Omental fat pad (tissue), 4 donors: ENCODE data around the gene DNMT3L. TPM values are rescaled to one million over a fixed set of nuclear protein-coding genes. Genes with fewer than 3 reads are reported as not detected.

Source experiments
- ATAC-seq: fragments of 150-250 bp; one replicate; pipeline ENCODE4 v1.9.1; 2016; ENCODE audit warnings: mild to moderate bottlenecking, moderate library complexity; ENCODE audit not compliant: low FRiP score
- DNase-seq: peaks from one replicate; pipeline ENCODE4 v3.0.0-alpha.2; 2019; ENCODE audit warnings: low spot score
- CTCF ChIP-seq, 3 donors: fragments of 450-650 bp; IDR thresholded peaks; one replicate each; pipeline ENCODE4 v1.5.1; 2016 to 2017; ENCODE audit warnings: antibody characterized with exemption in 3 of 3, mild to moderate bottlenecking in 3 of 3, moderate library complexity in 2 of 3
- total RNA-seq, 4 donors: library from RNA; depleted of rRNA; stranded (reverse); fragments of >200 nt; gene quantifications; one replicate each; pipeline ENCODE4 v1.1.0, GENCODE V29; 2016

The DNMT3L gene
- total RNA-seq, 4 donors from 2014 or later, result not detected

DNA sequence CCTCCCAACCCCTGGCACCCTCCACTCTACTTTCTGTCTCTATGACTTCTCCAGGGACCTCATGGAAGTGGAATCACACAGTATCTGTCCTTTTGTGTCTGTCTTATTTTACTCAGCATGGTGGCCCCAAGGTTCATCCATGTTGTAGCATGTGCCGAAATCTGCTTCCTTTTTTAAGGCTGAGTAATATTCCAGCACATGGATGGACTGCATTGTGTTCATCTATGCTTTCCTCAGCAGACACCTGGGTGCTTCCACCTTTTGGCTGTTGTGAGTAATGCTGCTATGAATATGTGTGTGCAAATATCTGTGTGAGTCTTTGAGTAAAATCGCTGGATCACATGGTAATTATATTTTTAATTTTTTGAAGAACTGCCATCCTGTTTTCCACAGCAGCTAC, 36.6 kb upstream of the DNMT3L start:
- no peak for DNase-seq
- ATAC-seq, result no peak
- TF ChIP-seq CTCF (IDR thresholded peaks at IDR 0.05), result no peak

- ATAC-seq (peak; percentile 37), DNase-seq (peak; percentile 81)
- peak in 1 of 3 donors; percentile 51 for TF ChIP-seq CTCF (IDR thresholded peaks at IDR 0.05)
These were observed 36.0 kb upstream of the DNMT3L start for GRCh38 chr21:44297525-44298290.

- DNase-seq, result no peak
- TF ChIP-seq CTCF (IDR thresholded peaks at IDR 0.05), result no peak
- no peak for ATAC-seq
These were observed 35.2 kb upstream of the DNMT3L start for GRCh38 chr21:44296916-44297315.

DNA sequence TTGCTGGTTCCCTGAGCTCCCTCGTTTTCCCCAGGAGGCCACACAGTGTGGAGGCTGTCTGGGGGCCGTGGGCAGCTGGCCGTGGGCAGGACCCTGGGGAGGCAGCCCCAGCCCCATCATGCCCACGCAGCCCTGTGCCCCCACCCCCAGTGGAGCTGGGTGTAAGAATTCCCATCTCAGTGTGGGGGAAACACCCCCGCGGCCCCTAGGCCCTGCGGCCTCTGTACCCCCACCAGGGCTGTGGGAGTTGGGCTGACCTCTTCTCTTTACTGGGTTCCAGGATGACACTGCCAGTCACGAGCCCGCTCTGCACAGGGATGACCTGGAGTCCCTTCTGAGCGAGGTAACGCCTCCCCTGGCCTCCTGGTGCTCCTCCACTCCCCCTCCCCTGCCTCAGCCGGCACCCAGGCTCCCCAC, 34.4 kb upstream of the DNMT3L start:
- TF ChIP-seq CTCF (IDR thresholded peaks at IDR 0.05), result no peak
- DNase-seq, result no peak
- ATAC-seq, result no peak

GRCh38 chr21:44295646-44296045, 33.9 kb upstream of the DNMT3L start:
- DNase-seq, result no peak
- no peak for ATAC-seq
- no peak for TF ChIP-seq CTCF (IDR thresholded peaks at IDR 0.05)

DNA sequence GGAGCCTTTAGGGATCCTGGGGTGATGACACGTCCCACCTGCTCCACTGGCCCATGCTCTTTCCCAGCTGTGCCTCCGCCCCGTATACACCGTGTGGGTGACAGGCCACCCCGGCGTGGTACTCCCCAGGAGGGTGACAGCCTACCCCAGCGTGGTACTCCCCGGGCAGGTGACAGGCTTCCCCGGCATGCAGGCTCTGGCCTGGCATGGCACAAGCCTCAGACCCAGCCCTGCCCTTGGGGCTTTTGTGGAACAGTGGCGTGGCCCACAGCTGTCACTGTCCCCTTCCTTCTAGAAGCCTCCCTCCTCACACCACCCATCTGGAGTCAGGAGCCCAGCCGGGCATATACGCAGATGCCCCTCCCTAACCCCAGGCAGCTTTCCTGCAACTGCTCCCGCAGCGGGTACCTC, 33.5 kb upstream of the DNMT3L start:
- no peak for ATAC-seq
- no peak for TF ChIP-seq CTCF (IDR thresholded peaks at IDR 0.05)
- DNase-seq, result no peak
